Measurements from ENCODE around the gene MAP2K6.

The MAP2K6 gene

GRCh38 chr17:69588316-69588715 is 173.8 kb downstream of the MAP2K6 start:
- DNase-seq: no peak

GRCh38 chr17:69588827-69589239 is 174.3 kb downstream of the MAP2K6 start:
- no peak for DNase-seq

- no peak for DNase-seq
Observed at GRCh38 chr17:69590671-69591070, 176.2 kb downstream of the MAP2K6 start.

- no peak for DNase-seq
Observed at GRCh38 chr17:69592692-69593350, 178.3 kb downstream of the MAP2K6 start.

GRCh38 chr17:69593351-69593715 is 178.8 kb downstream of the MAP2K6 start:
- DNase-seq: no peak

- DNase-seq: no peak
Observed at GRCh38 chr17:69593716-69594115, 179.2 kb downstream of the MAP2K6 start.

GRCh38 chr17:69594641-69595040 is 180.1 kb downstream of the MAP2K6 start:
- no peak for DNase-seq

- no peak for DNase-seq
Observed at GRCh38 chr17:69596141-69596540, 181.6 kb downstream of the MAP2K6 start.

GRCh38 chr17:69597898-69598692 is 183.6 kb downstream of the MAP2K6 start:
- no peak for DNase-seq

- DNase-seq: no peak
Observed at GRCh38 chr17:69602972-69603371, 188.5 kb downstream of the MAP2K6 start.

Data from activated CD4-positive, alpha-beta T cell treated with anti-CD3 and anti-CD28 coated beads, Interleukin-2, amount 50 U/mL, for 4 hours (primary cell).